Activated T-helper 1 cell treated with anti-CD3 and anti-CD28 coated beads, Interleukin-2, amount 50 U/mL, for 16 hours (primary cell): ENCODE data around the gene FAM120A.

Experiments used
- DNase-seq, 2 donors: peaks; one replicate each; pipeline ENCODE4 v3.0.0-alpha.2; 2020; ENCODE audit warnings: low read depth in 1 of 2, low spot score in 1 of 2

Gene FAM120A

DNA sequence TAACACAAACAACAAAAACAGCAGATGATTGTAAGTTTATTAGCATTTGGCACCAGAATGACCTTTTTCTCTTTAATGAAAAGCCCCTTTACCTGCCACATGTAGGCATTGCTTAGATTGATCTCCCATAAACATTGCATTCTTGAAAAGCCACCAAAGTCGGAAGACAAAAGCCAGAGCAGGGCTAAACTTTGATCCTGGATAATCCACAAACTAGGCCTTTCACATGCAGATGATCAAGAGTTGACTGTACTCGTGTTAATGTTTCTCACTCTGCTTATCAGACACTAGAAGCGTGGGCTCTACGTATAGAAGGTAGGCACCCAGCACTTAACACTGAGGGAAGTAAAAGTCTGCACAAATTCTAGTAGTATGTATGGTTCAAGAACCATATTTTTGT lies 103.9 kb downstream of the FAM120A start:
- no peak for DNase-seq

DNA sequence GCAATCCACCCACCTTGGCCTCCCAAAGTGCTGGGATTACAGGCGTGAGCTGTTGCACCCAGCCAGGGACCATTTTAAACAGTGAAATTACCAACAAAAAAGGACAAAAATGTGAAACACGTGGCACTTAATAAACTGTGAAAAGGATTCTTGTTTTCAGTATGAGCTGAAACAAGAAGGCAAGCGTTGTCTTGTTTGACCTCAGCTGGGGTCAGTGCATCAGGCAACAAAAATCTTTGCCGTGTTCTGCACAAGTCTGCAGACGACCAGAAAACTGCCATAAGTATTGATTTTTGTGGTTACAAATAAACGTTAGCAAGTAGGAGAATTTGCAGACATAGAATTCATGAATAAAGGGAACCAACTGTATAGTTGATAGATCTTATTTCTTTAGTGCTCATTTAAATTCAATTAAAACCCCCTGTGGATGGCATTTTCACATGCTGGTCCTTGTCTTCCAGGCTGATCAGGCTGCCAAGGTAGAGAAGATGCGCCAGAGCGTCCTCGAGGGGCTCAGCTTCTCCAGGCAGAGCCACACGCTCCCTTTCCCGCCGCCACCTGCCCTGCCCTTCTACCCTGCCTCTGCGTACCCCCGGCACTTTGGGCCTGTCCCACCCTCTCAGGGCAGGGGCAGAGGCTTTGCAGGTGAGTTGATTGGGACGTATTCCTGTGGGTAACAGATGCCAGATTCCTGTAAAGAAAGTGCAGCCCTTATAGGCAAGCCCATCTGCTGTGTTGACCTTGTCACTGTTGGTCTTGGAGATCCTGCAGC lies 106.1 kb downstream of the FAM120A start:
- DNase-seq = no peak

DNA sequence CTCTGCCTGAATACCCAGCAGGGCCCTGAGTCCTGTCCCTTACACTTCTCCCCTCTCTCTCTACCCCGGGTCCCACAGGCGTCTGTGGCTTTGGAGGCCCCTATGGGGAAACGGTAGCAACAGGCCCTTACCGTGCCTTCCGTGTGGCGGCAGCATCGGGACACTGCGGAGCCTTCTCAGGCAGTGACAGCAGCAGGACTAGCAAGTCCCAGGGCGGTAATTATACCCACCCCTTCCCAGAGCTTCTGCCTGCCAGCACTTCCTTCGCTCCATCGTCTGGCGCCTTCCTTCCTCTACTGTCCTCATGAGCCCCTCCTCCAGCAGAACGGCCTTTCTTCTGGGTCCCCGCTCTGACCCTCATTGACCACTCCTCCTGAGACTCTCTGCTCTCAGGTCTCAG lies 107.0 kb downstream of the FAM120A start:
- DNase-seq = no peak

DNA sequence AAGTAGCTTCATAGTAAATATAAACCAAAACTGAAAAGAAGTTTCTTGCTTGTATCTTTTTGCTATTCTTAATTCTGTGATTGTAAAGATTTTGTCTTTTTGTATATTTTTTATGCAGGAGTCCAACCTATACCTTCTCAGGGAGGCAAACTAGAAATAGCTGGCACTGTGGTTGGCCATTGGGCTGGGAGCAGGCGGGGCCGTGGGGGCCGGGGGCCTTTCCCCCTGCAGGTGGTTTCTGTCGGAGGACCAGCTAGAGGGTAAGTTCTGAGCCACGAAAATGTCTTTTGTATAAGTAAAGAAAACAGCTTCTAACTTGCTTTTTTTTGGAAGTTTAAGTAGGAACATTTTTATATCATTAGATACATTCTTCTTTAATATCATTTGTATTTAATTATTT lies 109.5 kb downstream of the FAM120A start:
- DNase-seq = no peak

DNA sequence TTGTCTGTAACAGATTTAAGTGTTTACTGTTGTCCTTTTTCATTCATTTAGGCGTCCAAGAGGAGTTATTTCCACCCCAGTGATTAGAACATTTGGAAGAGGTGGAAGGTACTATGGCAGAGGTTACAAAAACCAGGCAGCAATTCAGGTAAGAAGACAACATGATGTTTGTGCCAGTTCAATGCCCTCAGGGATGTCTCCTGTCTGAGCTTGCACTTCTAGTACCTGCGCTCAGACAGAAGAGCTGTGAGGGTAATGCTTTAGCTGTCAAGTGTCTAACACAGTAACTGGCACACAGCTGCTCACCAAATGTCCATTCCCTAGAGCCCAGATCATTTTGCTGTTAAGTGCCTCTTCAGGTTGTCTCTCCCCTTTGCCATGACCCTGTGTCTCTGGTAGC lies 110.7 kb downstream of the FAM120A start:
- no peak for DNase-seq

DNA sequence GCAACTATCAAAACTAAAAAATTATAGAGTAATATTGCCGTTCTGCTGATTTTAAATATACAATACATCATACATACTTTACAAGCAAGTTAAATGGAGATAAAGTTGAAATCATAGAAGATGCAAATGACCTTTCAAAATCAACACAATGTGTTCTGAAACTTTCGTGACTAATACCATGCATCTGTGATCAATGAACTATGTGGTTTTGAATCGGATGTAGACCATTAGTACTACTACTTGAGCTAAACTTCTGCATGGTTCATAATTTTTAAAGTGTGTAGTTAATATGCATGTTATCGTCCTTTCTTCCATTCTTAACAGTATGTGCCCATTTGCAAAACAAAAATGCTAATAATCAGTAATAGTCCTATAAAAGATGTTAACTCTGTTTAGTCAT lies 113.6 kb downstream of the FAM120A start:
- DNase-seq = no peak

DNA sequence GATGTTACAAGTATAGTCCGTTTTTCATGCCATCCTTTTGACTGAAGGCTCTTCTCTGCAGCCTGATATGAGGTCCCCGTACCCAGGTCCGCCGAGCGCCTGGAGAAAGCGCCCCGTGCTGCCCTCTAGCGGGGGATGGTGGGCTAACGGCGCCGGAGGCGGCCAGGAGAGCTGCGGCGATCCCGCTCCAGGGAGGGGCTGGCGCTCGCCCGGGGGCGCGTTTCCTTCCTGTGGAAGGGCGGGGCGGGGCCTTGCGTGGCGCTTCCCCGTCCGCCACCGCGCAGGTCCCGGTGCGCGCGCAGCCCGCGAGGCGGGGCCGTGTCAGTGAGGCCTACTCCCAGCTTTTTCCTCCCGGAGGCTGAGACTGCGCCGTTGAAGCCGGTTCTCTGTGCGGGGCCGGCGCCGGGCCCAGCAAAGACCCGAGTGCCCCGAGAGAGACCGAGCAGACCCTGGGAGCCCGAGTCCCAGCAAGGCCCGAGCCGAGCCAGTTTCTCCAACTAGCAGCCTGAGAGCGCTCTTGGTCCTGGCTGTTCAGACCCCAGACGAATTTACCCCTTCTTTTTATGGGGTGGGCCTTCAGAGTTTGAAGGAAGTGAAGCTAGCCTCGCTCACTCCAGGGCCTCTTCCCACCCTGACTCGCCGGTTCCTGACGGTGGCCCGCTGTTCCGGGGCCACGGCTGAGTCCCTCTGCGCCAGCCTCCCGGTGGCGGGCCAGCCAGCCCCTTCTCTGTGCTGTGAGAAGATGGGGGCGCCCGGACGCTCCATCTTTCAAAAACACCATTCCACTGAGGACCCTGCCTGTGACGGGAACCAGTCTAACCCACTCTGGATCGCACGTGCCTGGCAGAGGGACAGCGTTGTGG lies 115.2 kb downstream of the FAM120A start:
- DNase-seq = peak; percentile 99

DNA sequence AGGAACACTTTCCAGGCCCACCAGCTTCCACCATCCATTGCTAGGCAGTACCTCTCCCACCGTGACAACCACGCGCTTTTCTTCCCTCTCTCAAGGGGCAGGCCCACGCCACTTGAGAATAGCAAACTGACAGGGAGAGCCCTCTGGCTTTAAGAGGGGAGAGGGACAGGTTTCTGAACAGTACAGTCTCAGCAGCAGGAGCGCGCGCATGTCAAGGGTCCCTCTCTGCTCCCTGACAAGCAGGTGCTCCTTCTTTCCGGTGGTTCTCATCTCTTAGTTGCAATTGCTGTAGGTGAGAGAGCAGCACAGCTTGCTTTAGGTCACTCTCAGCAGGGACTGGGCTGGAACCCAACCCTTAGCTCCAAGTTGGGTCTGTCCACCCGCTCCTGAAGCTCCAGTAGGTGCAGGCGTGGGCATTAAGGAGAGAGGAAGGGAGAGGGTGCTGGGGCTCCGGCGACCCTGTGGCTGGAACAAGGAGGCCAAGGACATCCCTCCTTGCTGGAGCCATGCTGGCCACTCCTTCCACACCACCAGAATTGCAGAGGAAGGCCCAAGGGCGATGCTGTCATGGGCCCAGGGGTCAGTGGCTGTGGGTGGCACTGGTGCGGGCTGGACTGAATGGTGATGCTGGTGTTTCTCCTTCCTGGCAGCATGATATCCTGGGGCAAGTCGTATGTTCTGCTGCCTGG lies 115.9 kb downstream of the FAM120A start:
- DNase-seq = no peak

DNA sequence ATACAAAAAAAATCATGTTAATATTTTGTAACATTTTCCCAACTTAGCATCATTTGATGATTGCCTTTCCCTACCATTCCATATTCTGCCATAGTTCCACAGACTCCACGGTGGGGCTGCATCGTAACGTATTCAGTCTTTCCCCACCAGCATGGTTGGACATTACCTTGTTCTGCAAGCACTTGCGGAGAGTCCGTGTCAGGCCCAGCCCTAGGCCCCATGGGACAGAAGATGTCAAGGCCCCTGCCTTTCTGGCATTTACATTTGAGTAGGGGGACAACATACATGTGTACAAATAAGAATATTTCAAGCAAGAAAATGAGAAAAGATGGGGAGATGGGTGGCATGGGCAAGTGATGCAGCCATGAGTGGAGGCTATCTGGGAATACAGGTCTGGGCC lies 116.7 kb downstream of the FAM120A start:
- DNase-seq = no peak

DNA sequence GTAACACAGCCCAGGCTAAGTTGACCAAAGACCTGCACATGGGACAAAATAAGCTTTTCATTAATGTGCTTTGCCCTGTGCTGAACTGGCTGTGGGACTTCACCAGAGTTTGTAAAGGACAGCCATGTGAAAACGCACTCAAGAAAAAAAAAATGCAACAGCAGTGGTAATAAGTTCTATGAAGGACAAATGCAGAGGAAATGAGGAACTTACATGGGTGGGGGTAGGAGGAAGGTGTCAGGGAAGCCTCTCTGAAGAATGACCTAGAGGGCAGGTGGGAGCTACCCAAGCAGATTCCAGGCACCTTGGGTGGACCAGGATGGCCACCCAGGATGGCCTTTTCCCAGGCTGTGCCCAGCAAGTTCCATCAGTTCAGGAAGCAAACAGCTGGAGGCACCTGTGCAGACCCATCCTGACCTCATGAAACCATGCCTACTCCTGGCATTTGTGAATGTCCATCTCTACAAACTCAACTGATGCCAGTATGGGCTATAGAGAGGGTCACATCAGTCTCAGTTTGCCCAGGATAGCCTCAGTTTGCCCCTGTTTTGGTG lies 118.2 kb downstream of the FAM120A start:
- DNase-seq = no peak

DNA sequence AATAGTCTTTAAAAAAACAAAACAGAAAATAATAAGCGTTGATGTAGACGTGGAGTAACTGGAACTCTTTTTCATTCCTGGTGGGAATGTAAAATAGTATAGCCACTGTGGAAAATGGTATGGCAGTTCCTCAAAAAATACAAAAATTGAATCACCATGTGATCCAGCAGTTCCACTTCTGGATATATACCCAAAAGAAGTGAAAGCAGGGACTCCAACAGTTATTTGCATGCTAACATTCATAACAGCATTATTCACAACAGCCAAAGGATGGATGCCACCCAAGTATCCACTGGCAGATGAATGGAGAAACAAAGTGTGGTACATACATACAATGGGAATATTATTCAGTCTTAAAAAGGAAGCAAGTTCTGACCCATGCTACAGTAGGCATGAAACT lies 120.7 kb downstream of the FAM120A start:
- DNase-seq = no peak

DNA sequence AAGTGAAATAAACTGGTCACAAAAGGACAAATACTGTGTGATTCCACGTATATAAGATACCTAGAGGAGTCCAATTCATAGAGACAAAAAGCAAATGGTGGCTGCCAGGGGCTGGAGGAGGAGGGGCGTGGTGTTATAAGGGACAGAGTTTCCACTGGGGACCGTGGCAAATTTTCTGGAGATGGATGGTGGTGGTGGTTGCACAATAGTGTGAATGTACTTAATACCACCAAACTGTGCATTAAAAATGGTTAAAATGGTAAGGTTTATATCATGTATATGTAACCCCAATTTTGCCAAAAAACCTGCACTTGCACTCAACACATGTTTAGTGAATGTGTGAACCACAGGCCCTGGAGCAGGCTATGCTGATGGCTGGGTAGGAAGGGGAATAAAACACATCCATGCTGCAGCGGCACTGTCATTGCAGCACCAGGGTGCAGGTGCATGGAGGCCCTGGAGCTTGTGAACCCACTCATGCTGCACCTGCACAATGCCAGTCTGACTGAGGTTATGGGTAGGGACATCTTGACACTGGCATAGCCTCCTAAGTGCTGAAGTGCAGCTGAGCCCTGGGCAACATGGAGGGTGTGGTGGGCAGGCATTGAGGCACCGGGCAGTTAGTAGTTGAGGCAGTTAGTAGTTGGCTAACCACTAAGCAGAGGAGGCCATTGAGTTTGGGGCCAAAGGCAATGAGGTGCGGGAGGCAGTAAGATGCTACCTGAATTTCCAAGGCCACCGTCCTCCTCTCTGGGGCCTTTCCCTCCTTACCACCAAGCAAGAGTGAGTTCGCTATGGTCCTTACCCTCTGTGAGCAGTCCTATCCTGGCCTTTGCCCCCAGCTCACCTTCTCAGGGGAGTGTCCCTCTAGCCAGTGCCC lies 121.4 kb downstream of the FAM120A start:
- DNase-seq = no peak

DNA sequence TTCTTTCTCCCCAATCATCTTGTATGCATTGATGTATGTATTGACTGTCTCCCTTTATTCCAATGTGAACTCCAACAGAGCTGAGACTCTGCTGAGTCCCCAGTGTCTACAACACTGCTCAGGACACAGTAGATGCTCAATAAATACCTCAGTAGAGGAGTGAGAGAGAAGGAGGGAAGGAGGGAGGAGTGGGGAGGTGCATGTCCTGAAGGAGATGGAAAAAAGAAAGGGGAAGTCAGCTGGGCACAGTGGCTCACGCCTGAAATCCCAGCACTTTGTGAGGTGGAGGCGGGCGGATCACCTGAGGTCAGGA lies 122.0 kb downstream of the FAM120A start:
- no peak for DNase-seq

DNA sequence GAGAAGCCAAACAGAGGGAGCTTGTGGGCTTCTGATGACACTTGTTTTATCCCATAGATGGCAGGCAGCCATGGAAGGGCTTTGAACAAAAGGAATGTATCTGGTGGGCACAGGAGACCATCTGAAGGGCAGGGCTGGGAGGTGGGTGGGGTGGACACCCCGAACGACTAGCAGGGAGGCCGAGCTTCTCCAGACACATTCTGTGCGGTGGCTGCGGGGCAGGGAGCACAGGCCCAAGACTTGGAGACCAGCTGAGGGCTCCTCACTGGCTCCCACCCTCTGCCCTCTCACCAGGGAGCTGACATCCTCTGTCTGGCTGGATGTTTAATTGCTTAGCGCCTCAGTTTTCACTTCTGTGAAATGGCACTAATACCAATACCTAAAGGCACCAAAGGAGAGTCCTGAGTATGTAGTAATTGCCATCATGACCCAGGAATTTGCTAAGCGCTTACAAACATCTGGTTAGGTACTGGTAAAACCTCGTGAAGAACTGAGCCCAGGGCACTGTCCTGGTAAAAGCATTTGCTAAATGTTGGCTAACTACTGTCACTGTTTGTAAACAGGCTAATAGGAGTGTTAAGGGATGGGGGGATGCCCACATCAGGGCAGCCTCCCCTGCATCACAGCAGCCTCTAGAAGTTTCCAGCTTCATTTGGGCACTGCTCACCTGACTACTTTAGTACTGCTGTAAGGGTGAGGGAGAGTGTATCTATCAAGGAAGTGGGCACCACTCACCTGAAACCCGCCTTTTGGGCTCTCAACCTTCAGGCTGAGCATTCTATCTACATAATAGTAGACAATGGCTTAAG lies 122.8 kb downstream of the FAM120A start:
- DNase-seq = no peak

DNA sequence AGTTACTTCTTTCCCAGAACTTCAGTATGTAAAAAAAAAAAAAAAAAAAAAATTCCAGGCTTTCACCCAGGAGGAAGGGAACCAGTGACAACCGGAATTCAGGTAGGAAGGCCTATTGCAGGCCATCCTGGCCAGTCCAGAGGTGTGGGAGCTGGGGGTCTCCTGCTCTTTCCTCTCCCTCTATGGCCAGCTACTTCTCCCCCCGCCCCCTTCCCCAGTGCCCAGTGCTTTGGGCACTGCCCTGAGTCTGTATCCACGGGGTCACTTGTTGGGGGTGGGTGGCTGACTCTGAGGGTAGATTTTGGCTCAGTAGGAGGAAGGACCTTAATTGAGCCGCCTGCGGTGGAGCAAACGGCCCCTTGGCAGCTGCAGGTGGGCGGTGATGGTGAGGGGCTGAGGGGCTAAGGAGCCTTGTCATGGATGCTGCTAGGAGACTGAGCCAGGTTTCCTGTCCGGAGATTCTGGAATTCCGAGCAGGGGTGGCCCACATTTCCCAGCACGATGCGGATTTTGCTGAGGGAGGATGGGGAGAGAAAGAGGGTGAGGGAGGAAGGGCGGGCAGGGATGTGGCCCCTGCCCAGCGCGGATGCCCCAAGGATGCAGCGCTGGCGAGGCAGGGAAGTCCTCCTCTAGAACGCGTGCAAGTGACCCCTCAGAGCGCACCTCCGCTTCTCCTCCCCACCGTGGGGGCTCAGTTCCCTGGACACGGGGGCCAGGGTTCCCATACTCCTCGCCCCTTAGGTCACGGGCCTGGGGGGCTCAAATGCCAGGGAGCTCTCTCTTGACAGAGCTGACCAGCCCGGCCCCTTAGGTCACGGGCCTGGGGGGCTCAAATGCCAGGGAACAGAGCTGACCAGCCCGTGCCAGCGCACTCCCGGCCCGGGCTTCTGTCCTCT lies 123.7 kb downstream of the FAM120A start:
- DNase-seq = no peak

DNA sequence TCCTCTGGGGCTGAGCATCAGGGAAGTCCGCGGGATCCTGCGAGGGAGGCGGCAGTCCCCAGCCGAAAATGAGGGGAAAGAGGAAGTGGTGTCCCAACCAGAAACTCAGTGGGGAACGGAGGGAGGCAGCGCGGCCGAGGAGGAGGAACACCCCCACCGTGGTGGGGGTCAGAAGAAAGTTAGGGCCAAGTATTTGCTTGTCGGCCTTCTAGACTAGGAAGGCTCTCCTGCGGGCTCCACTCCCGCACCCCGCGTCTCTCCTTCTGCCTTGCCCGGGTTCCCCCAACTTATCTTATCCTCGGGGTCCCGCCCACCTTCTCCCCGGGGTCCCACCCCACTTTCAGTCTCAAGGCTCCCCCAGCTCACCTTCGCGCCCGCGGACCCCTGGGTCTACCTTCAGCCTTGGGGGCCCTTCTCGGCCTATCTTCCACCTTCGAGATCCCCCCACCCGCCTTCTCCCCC lies 124.3 kb downstream of the FAM120A start:
- peak; percentile 27 to 39 for DNase-seq

DNA sequence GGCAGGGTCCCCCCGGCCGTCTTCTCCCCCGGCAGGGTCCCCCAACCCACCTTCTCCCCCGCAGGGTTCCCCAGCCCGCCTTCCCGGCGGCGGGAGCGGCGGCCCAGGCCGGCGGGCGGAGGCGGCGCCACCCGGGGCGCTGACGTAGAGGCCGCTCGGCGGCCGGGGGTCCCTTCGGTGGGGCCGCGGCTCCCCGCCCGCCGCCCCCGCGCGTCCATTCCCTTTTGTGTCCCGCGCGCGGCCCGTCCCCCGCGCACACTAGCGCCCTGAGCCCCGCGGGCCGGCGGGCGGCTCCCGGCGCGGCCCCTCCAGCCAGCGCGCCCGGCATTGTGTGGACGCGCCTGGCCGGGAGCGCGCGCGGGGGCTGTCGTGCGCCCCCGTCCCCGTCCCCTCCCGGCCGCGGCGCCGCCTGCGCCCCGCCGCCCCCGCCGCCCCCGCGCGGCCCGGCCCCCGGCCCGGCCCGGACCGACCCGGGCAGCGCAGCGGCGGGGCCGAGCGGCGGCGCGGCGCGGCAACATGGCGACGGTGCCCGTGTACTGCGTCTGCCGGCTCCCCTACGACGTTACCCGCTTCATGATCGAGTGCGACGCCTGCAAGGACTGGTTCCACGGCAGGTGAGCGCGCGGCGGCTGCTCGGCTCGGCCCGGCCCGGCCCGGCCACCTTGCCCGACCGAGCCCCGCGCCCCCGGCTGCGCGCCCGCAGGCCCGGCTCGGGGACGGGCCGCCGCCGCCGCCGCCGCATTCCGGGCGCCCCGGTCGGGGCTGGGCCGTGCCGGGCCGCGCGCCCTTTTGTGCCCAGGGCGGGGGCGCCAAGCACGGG lies 125.0 kb downstream of the FAM120A start, which contains the start of gene PHF2:
Gene PHF2 (plus strand): TSS at position 327 of the 820 bp plus-strand sequence. CDS start 190 bp downstream, at position 517.
- DNase-seq = peak in 1 of 2 donors; percentile 18
